GM23248 (cell line): ENCODE results near the gene CCT8L2. TPM values are rescaled to one million over a fixed set of nuclear protein-coding genes. Genes with fewer than 3 reads are reported as not detected.
"Not testable (repeated sequence)": the region's sequence is repeated elsewhere in the genome, so short reads cannot be mapped to it uniquely, and the experiment has no call there.

Experiments
- DNase-seq: peaks from one replicate; pipeline ENCODE4 v3.0.0-alpha.2; 2015
- H2AFZ ChIP-seq: fragments of 200-600 bp; sonication (generic); 2 replicates; pipeline ENCODE4 v1.6.1; 2016; ENCODE audit warnings: antibody characterized with exemption
- H3F3A ChIP-seq: fragments of 200-600 bp; sonication (generic); 2 replicates; pipeline ENCODE4 v1.6.1; 2016; ENCODE audit warnings: mild to moderate bottlenecking, antibody characterized with exemption, mixed run types; ENCODE audit not compliant: insufficient read depth
- H3K27ac ChIP-seq: fragments of 200-600 bp; sonication (generic); 2 replicates; pipeline ENCODE4 v1.5.1; 2016; ENCODE audit warnings: mild to moderate bottlenecking
- H3K27me3 ChIP-seq: fragments of 200-600 bp; sonication (generic); replicated peaks from 2 replicates; pipeline ENCODE4 v1.6.1; 2016; ENCODE audit warnings: mild to moderate bottlenecking; ENCODE audit not compliant: insufficient read depth
- H3K36me3 ChIP-seq: fragments of 200-600 bp; sonication (generic); 2 replicates; pipeline ENCODE4 v1.6.1; 2016; ENCODE audit warnings: low read depth, mild to moderate bottlenecking
- H3K4me1 ChIP-seq: fragments of 200-600 bp; sonication (generic); 2 replicates; pipeline ENCODE4 v1.6.1; 2016; ENCODE audit warnings: mild to moderate bottlenecking; ENCODE audit not compliant: insufficient read depth
- H3K4me2 ChIP-seq: fragments of 200-600 bp; sonication (generic); one replicate; pipeline ENCODE4 v1.6.1; 2016; ENCODE audit warnings: mild to moderate bottlenecking; ENCODE audit not compliant: unreplicated experiment
- H3K4me3 ChIP-seq: fragments of 200-600 bp; sonication (generic); 2 replicates; pipeline ENCODE4 v1.5.1; 2016; ENCODE audit warnings: mild to moderate bottlenecking
- H3K79me2 ChIP-seq: fragments of 200-600 bp; sonication (generic); 2 replicates; pipeline ENCODE4 v1.6.1; 2016; ENCODE audit warnings: mild to moderate bottlenecking; ENCODE audit not compliant: insufficient read depth
- H3K9ac ChIP-seq: fragments of 200-600 bp; sonication (generic); 2 replicates; pipeline ENCODE4 v1.6.1; 2016; ENCODE audit warnings: mild to moderate bottlenecking
- H3K9me2 ChIP-seq: fragments of 200-600 bp; sonication (generic); 2 replicates; pipeline ENCODE4 v1.6.1; 2016; ENCODE audit warnings: mixed run types, mild to moderate bottlenecking, moderate library complexity; ENCODE audit not compliant: insufficient read depth
- H3K9me3 ChIP-seq: fragments of 200-600 bp; sonication (generic); one replicate; pipeline ENCODE4 v1.6.1; 2017; ENCODE audit warnings: low read depth
- H4K20me1 ChIP-seq: fragments of 200-600 bp; sonication (generic); 2 replicates; pipeline ENCODE4 v1.6.0; 2016; ENCODE audit not compliant: insufficient read depth
- EZH2 ChIP-seq: fragments of 200-600 bp; sonication (generic); IDR thresholded peaks from 2 replicates; pipeline ENCODE4 v1.6.1; 2018; ENCODE audit warnings: antibody characterized with exemption, mild to moderate bottlenecking; ENCODE audit not compliant: insufficient read depth, poor library complexity, severe bottlenecking
- EZH2phosphoT487 ChIP-seq: fragments of 200-600 bp; sonication (generic); IDR thresholded peaks from 2 replicates; pipeline ENCODE4 v1.6.1; 2018; ENCODE audit warnings: antibody characterized with exemption, moderate library complexity, mild to moderate bottlenecking, low read depth; ENCODE audit not compliant: insufficient read depth
- WGBS, 2 experiments: methylation state at CpG; one replicate each; pipeline ENCODE4 v1.1.6; 2015 to 2017; ENCODE audit warnings: low lambda C conversion rate in 2 of 2, low coverage in 1 of 2; ENCODE audit errors: missing lambda C conversion rate in 2 of 2; 5-methylcytosine and 5-hydroxymethylcytosine counted together
- in situ Hi-C: fragments of 300-500 bp; cut with MboI; formaldehyde crosslinking; loops from 2 replicates; pipeline ENCODE4 v1.15.0; 2020
- polyA plus RNA-seq: library from polyadenylated mRNA; unstranded; fragments of >200 nt; fragmentation: Nextera tagmentation; extraction: Ambion mirVana; gene quantifications from 2 replicates; pipeline ENCODE4 v1.2.1, GENCODE V29; 2016
- total RNA-seq: library from RNA; depleted of rRNA; stranded (reverse); fragments of >200 nt; shearing (Covaris generic); gene quantifications from 2 replicates; pipeline ENCODE4 v1.2.3, GENCODE V29; 2014

The CCT8L2 gene
- total and polyA plus RNA-seq, 2 experiments from 2014 or later: not detected

GRCh38 chr22:16615606-16616245 is 23.1 kb upstream of the CCT8L2 start:
- H3K27ac ChIP-seq, H4K20me1 ChIP-seq, in situ Hi-C loops, H3K9me3 ChIP-seq, H3F3A ChIP-seq, H3K27me3 ChIP-seq, H3K36me3 ChIP-seq, H3K9me2 ChIP-seq, H2AFZ ChIP-seq, H3K4me2 ChIP-seq, H3K9ac ChIP-seq, H3K4me3 ChIP-seq, H3K79me2 ChIP-seq, H3K4me1 ChIP-seq, DNase-seq: not testable (repeated sequence)
- 13 to 19% methylated on average over 5 of the region's 5 CpGs for WGBS, 2 experiments

- Histone ChIP-seq H2AFZ (no peak overlapping the region), H3K4me1 (no peaks in the 10 kb centered on the region), H3K4me3 (no peak overlapping the region), H4K20me1 (no peaks in the 10 kb centered on the region), H3K9me2 (no peaks in the 10 kb centered on the region), H3K27ac (no peak overlapping the region), H3F3A (no peaks in the 10 kb centered on the region), H3K79me2 (no peaks in the 10 kb centered on the region), H3K36me3 (no peaks in the 10 kb centered on the region), H3K9me3 (no peaks in the 10 kb centered on the region), H3K27me3 (no peaks in the 10 kb centered on the region), H3K9ac (no peak overlapping the region), H3K4me2 (no peak overlapping the region)
- no peak for DNase-seq
- 6% methylated on average over 38 to 68 of the region's 77 CpGs for WGBS, 2 experiments
- in situ Hi-C loops: no loop called here
- TF ChIP-seq EZH2phosphoT487 (no peak), EZH2 (no peak)
Observed at GRCh38 chr22:16609548-16610261, 17.1 kb upstream of the CCT8L2 start.

- Histone ChIP-seq H3K4me2 (no peak overlapping the region), H3K9ac (no peak overlapping the region), H3K9me3 (no peaks in the 10 kb centered on the region), H2AFZ (no peak overlapping the region), H3K4me3 (no peak overlapping the region), H3K36me3 (no peaks in the 10 kb centered on the region), H3K9me2 (no peaks in the 10 kb centered on the region), H3K79me2 (no peaks in the 10 kb centered on the region), H3F3A (no peaks in the 10 kb centered on the region), H3K27ac (no peak overlapping the region), H3K27me3 (no peaks in the 10 kb centered on the region), H4K20me1 (no peaks in the 10 kb centered on the region), H3K4me1 (no peaks in the 10 kb centered on the region)
- TF ChIP-seq EZH2phosphoT487 (no peak), EZH2 (no peak)
- DNase-seq: no peak
- 4 to 5% methylated on average over 21 to 22 of the region's 22 CpGs for WGBS, 2 experiments
- in situ Hi-C loops: no loop called here
Observed at GRCh38 chr22:16608931-16609330, 16.3 kb upstream of the CCT8L2 start.

- WGBS, 2 experiments: 23 to 25% methylated on average over 8 of the region's 8 CpGs
- H3K4me3 ChIP-seq, H3K4me2 ChIP-seq, H3K27ac ChIP-seq, in situ Hi-C loops, H3K9me2 ChIP-seq, H3K79me2 ChIP-seq, DNase-seq, H3K9me3 ChIP-seq, H2AFZ ChIP-seq, H3K4me1 ChIP-seq, H3K36me3 ChIP-seq, H3K9ac ChIP-seq, H4K20me1 ChIP-seq, H3F3A ChIP-seq: not testable (repeated sequence)
- peaks cover 10% of the 10 kb centered on the region; the same call in 1 of the 2 replicates for H3K27me3 ChIP-seq
Observed at GRCh38 chr22:16604257-16604998, 11.8 kb upstream of the CCT8L2 start.

GRCh38 chr22:16603770-16604242 is 11.2 kb upstream of the CCT8L2 start:
- H3K79me2 ChIP-seq, H3K9ac ChIP-seq, H3K9me3 ChIP-seq, H3K4me2 ChIP-seq, H3K4me1 ChIP-seq, in situ Hi-C loops, H3K36me3 ChIP-seq, H2AFZ ChIP-seq, H3K4me3 ChIP-seq, H3K27ac ChIP-seq, H3K9me2 ChIP-seq, H3F3A ChIP-seq, H4K20me1 ChIP-seq, DNase-seq: not testable (repeated sequence)
- peaks cover 10% of the 10 kb centered on the region; the same call in 1 of the 2 replicates for H3K27me3 ChIP-seq
- 0 to 19% methylated on average over 5 to 6 of the region's 9 CpGs for WGBS, 2 experiments
